ENCODE measurements around the gene PLOD2. TPM values are rescaled to one million over a fixed set of nuclear protein-coding genes. Genes with fewer than 3 reads are reported as not detected.

Gene PLOD2
- total and polyA plus RNA-seq, 2 of the 8 experiments (the other 6 are each of a cell fraction or from before 2014, with no cell fraction given), result 4.0 to 28.7 TPM

- Histone ChIP-seq H3K4me3 (ENCODE audit: extremely low read depth in 1 of 4, insufficient read depth in 2 of 4, low read depth in 3 of 4, low read length in 4 of 4) (no peak overlapping the region), H3K23ac (ENCODE audit: insufficient read length) (no peak overlapping the region), H3K14ac (ENCODE audit: insufficient read length) (no peak overlapping the region), H3K18ac (ENCODE audit: extremely low read depth, low read length) (no peak overlapping the region), H2BK5ac (ENCODE audit: low read depth, low read length) (no peak overlapping the region), H4K20me1 (replicated peaks in 1 of 2; ENCODE audit: control insufficient read depth in 1 of 2, insufficient read depth in 2 of 2, low read length in 2 of 2) (no peaks in the 10 kb centered on the region), H2AK5ac (ENCODE audit: low read depth, low read length) (no peak overlapping the region), H3K36me3 (ENCODE audit: control insufficient read depth in 2 of 4, insufficient read depth in 4 of 4, low read length in 3 of 4) (no peaks in the 10 kb centered on the region), H2BK15ac (ENCODE audit: low read length) (no peak overlapping the region), H2BK120ac (replicated peaks; ENCODE audit: low read depth, low read length) (no peak overlapping the region), H3K56ac (replicated peaks; ENCODE audit: insufficient read length, low read depth, low read length) (no peak overlapping the region), H3K79me1 (ENCODE audit: low read depth, low read length) (no peaks in the 10 kb centered on the region; the same call in 1 of the 2 replicates), H2BK12ac (ENCODE audit: low read depth, low read length) (no peak overlapping the region), H2AFZ (ENCODE audit: low read length) (no peak overlapping the region), H4K8ac (ENCODE audit: extremely low read depth, insufficient read depth, low read length) (no peak overlapping the region), H3K23me2 (ENCODE audit: low read depth, low read length) (peaks cover 4% of the 10 kb centered on the region), H3K4me1 (replicated peaks in 1 of 4; ENCODE audit: control insufficient read depth in 3 of 4, insufficient read depth in 4 of 4, low read length in 3 of 4) (peaks cover 0 to 10% (median 7%) of the 10 kb centered on the region in 4 experiments; a peak in 5 of 7 replicates), H4K91ac (replicated peaks; ENCODE audit: insufficient read length, low read length) (no peak overlapping the region), H3K79me2 (ENCODE audit: control insufficient read depth in 1 of 2, insufficient read depth in 2 of 2, low read length in 2 of 2) (peaks cover 0 to 74% of the 10 kb centered on the region in 2 experiments; a peak in 3 of 4 replicates), H3K27ac (ENCODE audit: low read depth, low read length) (no peak overlapping the region), H3K27me3 (replicated peaks in 1 of 4; ENCODE audit: control insufficient read depth in 3 of 4, extremely low read depth in 1 of 4, insufficient read depth in 3 of 4, low read length in 3 of 4) (no peaks in the 10 kb centered on the region), H2BK20ac (ENCODE audit: low read length) (no peak overlapping the region), H3K4me2 (ENCODE audit: insufficient read depth in 1 of 2, low read depth in 2 of 2, low read length in 2 of 2) (no peak overlapping the region), H4K5ac (ENCODE audit: insufficient read length, low read depth, low read length) (no peak overlapping the region), H3K4ac (replicated peaks; ENCODE audit: insufficient read length, low read depth, low read length) (no peak overlapping the region), H3K9ac (replicated peaks in 1 of 4; ENCODE audit: extremely low read depth in 1 of 4, low read depth in 3 of 4, low read length in 3 of 4) (no peak overlapping the region), H3K9me3 (ENCODE audit: insufficient read depth in 2 of 2, low read depth in 1 of 2, low read length in 1 of 2) (no peaks in the 10 kb centered on the region)
- 93% methylated on average over 4 of the region's 4 CpGs; no CpG with 5 or more reads in 1 of the 2 experiments for WGBS, 2 experiments (ENCODE audit: extremely low coverage in 1 of 2, insufficient coverage in 1 of 2, insufficient read length in 1 of 2, insufficient replicate concordance in 2 of 2, low coverage in 1 of 2, low lambda C conversion rate in 2 of 2, missing lambda C conversion rate in 1 of 2)
- ChIA-PET CTCF (ENCODE audit: partially characterized antibody) (interaction anchor here (0.7 to 2.5 kb wide), 10 partner anchors 11 to 97 kb away, joined by 3 to 9 read pairs (median 4); no protein-coding TSS in a partner anchor), POLR2A (ENCODE audit: partially characterized antibody) (no interaction called here)
- DNase-seq (ENCODE audit: low read depth in 1 of 2, low spot score in 2 of 2), result no peak
- no peak for FAIRE-seq
- TF ChIP-seq SAP30 (IDR thresholded peaks at IDR 0.05; ENCODE audit: insufficient read depth, insufficient replicate concordance, low read length) (no peak), RXRA (IDR thresholded peaks at IDR 0.05; ENCODE audit: insufficient read depth, low read depth, low read length) (no peak), EGR1 (IDR thresholded peaks at IDR 0.05; ENCODE audit: borderline replicate concordance, low read depth, low read length) (no peak), RFX5 (IDR thresholded peaks at IDR 0.05; ENCODE audit: borderline replicate concordance, low read depth, low read length) (no peak), USF2 (IDR thresholded peaks at IDR 0.05; ENCODE audit: low read length) (no peak), CBX8 (IDR thresholded peaks at IDR 0.05; ENCODE audit: borderline replicate concordance, low read depth, low read length) (no peak), TEAD4 (IDR thresholded peaks at IDR 0.05; ENCODE audit: low read depth, low read length) (no peak), BCL11A (IDR thresholded peaks at IDR 0.05; ENCODE audit: low read depth in 2 of 2, low read length in 2 of 2) (no peak), KDM5A (IDR thresholded peaks at IDR 0.05; ENCODE audit: low read length) (no peak), POLR2A (IDR thresholded peaks at IDR 0.05; ENCODE audit: control extremely low read depth in 1 of 2, low read depth in 2 of 2, low read length in 2 of 2) (no peak), JUN (IDR thresholded peaks at IDR 0.05; ENCODE audit: low read depth, low read length) (no peak), TAF1 (IDR thresholded peaks at IDR 0.05; ENCODE audit: low read depth, low read length) (no peak)
Observed at GRCh38 chr3:146156095-146156494, 4.9 kb downstream of the PLOD2 start.

Data from H1 (cell line).